GM12878 (cell line): ENCODE results near the gene SLC45A3. TPM values are rescaled to one million over a fixed set of nuclear protein-coding genes. Genes with fewer than 3 reads are reported as not detected.

Experiments used
- ATAC-seq: fragments of 200-7000 bp; cut with Tn5 transposase; 3 replicates; pipeline ENCODE4 v1.9.1; 2020; ENCODE audit warnings: mild to moderate bottlenecking, moderate library complexity
- BruUV-seq: library from RNA; stranded (reverse); fragments of 400-500 nt; replicated peaks from 2 replicates; lab custom pipeline; 2021; lab: Mats Ljungman, UMichigan
- CTCF ChIA-PET: fragments of 300-600 bp; sonication (Branson Sonifier 250); formaldehyde crosslinking; extraction: SDS; loops from one replicate; lab custom pipeline; 2021; ENCODE audit warnings: inconsistent platforms; lab: Yijun Ruan, JAX
- POLR2A ChIA-PET: fragments of 350-600 bp; formaldehyde crosslinking; extraction: SDS; loops from one replicate; lab custom pipeline; 2021; ENCODE audit warnings: inconsistent platforms; lab: Charles Lee
- RAD21 ChIA-PET: fragments of 300-600 bp; sonication (Branson Sonifier 250); formaldehyde crosslinking; loops from one replicate; lab custom pipeline; 2023; ENCODE audit warnings: antibody characterized with exemption; ENCODE audit not compliant: unreplicated experiment; lab: Charles Lee
- SMC1A ChIA-PET: fragments of 300-600 bp; sonication (Branson Sonifier 250); formaldehyde crosslinking; loops from one replicate; lab custom pipeline; 2023; ENCODE audit not compliant: unreplicated experiment, uncharacterized antibody; lab: Charles Lee
- DNase-seq: peaks from one replicate; pipeline ENCODE4 v3.0.0-alpha.2; 2011; ENCODE audit warnings: low read depth, low spot score
- FAIRE-seq: peaks from 3 replicates; lab custom pipeline; 2011; peaks lifted over from hg19 to GRCh38; lab: Jason Lieb, UNC
- H2AFZ ChIP-seq: 2 replicates; pipeline ENCODE4 v1.6.0; 2011; ENCODE audit warnings: low read depth, low read length, control low read depth; ENCODE audit not compliant: control insufficient read depth
- H3K27ac ChIP-seq: 2 replicates; pipeline ENCODE4 v1.5.1; 2011; ENCODE audit warnings: control low read depth; ENCODE audit not compliant: control insufficient read depth, insufficient read depth
- H3K27me3 ChIP-seq, 2 experiments: replicated peaks in 1 of 2; 2 replicates each; pipeline versions ENCODE4 v1.6.0 to v1.6.1; 2011; ENCODE audit warnings: low read length in 1 of 2; ENCODE audit not compliant: control insufficient read depth in 2 of 2, insufficient read depth in 2 of 2
- H3K36me3 ChIP-seq, 2 experiments: 2 replicates each; pipeline ENCODE4 v1.5.1; 2011; ENCODE audit warnings: low read length in 1 of 2; ENCODE audit not compliant: control insufficient read depth in 2 of 2, insufficient read depth in 2 of 2
- H3K4me1 ChIP-seq: 2 replicates; pipeline ENCODE4 v1.6.1; 2011; ENCODE audit warnings: mild to moderate bottlenecking, low read length, moderate library complexity, mixed read lengths; ENCODE audit not compliant: control insufficient read depth, insufficient read depth
- H3K4me2 ChIP-seq: 2 replicates; pipeline ENCODE4 v1.6.0; 2011; ENCODE audit warnings: control low read depth; ENCODE audit not compliant: control insufficient read depth, insufficient read depth
- H3K4me3 ChIP-seq: fragments of 200-600 bp; sonication (generic); 2 replicates; pipeline ENCODE4 v1.5.1; 2016
- H3K79me2 ChIP-seq: 2 replicates; pipeline ENCODE4 v1.6.0; 2011; ENCODE audit warnings: low read length; ENCODE audit not compliant: control insufficient read depth, insufficient read depth
- H3K9ac ChIP-seq: 2 replicates; pipeline ENCODE4 v1.8.0; 2011; ENCODE audit warnings: low read length, control low read depth, mixed read lengths; ENCODE audit not compliant: control insufficient read depth, insufficient read depth
- H3K9me3 ChIP-seq: replicated peaks from 3 replicates; pipeline ENCODE4 v1.5.1; 2011; ENCODE audit warnings: mild to moderate bottlenecking, low read length; ENCODE audit not compliant: control insufficient read depth, insufficient read depth
- H4K20me1 ChIP-seq: 2 replicates; pipeline ENCODE4 v1.6.0; 2011; ENCODE audit not compliant: control insufficient read depth, insufficient read depth
- BACH1 ChIP-seq: fragments of 450-650 bp; IDR thresholded peaks from 2 replicates; pipeline ENCODE4 v1.6.1; 2017; ENCODE audit warnings: mild to moderate bottlenecking, borderline replicate concordance
- ETV6 ChIP-seq, 2 experiments: fragments of 450-650 bp in 1 of 2; IDR thresholded peaks in 1 of 2; conservative IDR thresholded peaks in 1 of 2; 2 replicates each; pipeline ENCODE4 v1.6.1; 2014; ENCODE audit warnings: antibody characterized with exemption in 1 of 2, borderline replicate concordance in 1 of 2, low read depth in 1 of 2, mild to moderate bottlenecking in 1 of 2, moderate library complexity in 1 of 2
- HDGF ChIP-seq: fragments of 450-650 bp; IDR thresholded peaks from 2 replicates; pipeline ENCODE4 v1.6.1; 2016; ENCODE audit warnings: antibody characterized with exemption
- IKZF1 ChIP-seq: fragments of 450-650 bp; conservative IDR thresholded peaks from 2 replicates; pipeline ENCODE4 v1.6.1; 2017; ENCODE audit warnings: antibody characterized with exemption, mild to moderate bottlenecking
- LARP7 ChIP-seq: fragments of 450-650 bp; IDR thresholded peaks from 2 replicates; pipeline ENCODE4 v1.6.1; 2017; ENCODE audit warnings: mild to moderate bottlenecking
- NR2F1 ChIP-seq: fragments of 450-650 bp; conservative IDR thresholded peaks from 2 replicates; pipeline ENCODE4 v1.6.1; 2017; ENCODE audit warnings: mild to moderate bottlenecking
- RELA ChIP-seq: fragments of 450-650 bp; IDR thresholded peaks from 2 replicates; pipeline ENCODE4 v1.8.0; 2014; ENCODE audit warnings: borderline replicate concordance; ENCODE audit not compliant: partially characterized antibody
- WGBS: methylation state at CpG from one replicate; pipeline ENCODE4 v1.1.6; 2016; ENCODE audit warnings: low lambda C conversion rate; ENCODE audit not compliant: insufficient replicate concordance, insufficient coverage; ENCODE audit errors: missing lambda C conversion rate; 5-methylcytosine and 5-hydroxymethylcytosine counted together
- in situ Hi-C: fragments of 300-500 bp; cut with MboI; formaldehyde crosslinking; loops from 9 replicates; pipeline ENCODE4 v1.14.3; 2018; ENCODE audit warnings: mixed read lengths
- intact Hi-C: fragments of 100-400 bp; cut with micrococcal nuclease; formaldehyde crosslinking; loops from one replicate; pipeline ENCODE4 v1.14.2; 2022; ENCODE audit not compliant: unreplicated experiment
- polyA plus RNA-seq, 11 experiments: library from polyadenylated mRNA; depleted of rRNA in 4 of 11; unstranded in 6 of 11; stranded (reverse) in 5 of 11; fragments of >200 nt; fragmentation: Nextera tagmentation in 4 of 11; fragmentation: Illumina TruSeq in 1 of 11; extraction: Ambion mirVana in 4 of 11; extraction: Trizol in 1 of 11; gene quantifications; 1 replicate in 1 of 11; 2 replicates in 10 of 11; pipeline versions ENCODE4 v1.2.1 to v1.2.3, GENCODE V29; 2011 to 2016; ENCODE audit warnings: inconsistent platforms in 2 of 11, missing spikeins in 2 of 11, low read depth in 1 of 11
- total RNA-seq, 4 experiments: library from RNA; depleted of rRNA in 3 of 4; stranded (reverse); fragments of >200 nt in 3 of 4; fragmentation: Illumina TruSeq in 1 of 4; extraction: Trizol in 1 of 4; gene quantifications; 2 replicates each; pipeline versions ENCODE4 v1.2.1 to v1.2.3, GENCODE V29; 2013 to 2021

SLC45A3 gene
- total and polyA plus RNA-seq, 10 of the 15 experiments (the other 5 are each of a cell fraction or from before 2014, with no cell fraction given): 0.26 to 10.3 (median 4.1) TPM

- no peak overlapping the region for H2AFZ ChIP-seq
- DNase-seq: no peak
- POLR2A ChIA-PET: interaction anchor here (0.7 to 7.8 kb wide), 4 partner anchors 47 to 110 kb away, joined by 3 to 89 read pairs (median 3); no protein-coding TSS in a partner anchor
- ATAC-seq: no peak
- H3K36me3 ChIP-seq: 0 out of 4 replicates have a peak, but pooled peaks cover 0 to under 1% of the 10 kb centered on the region in 2 experiments
- WGBS: 87% methylated on average over 19 of the region's 19 CpGs
- SMC1A ChIA-PET: interaction anchor here (1.4 to 26.7 kb wide), 4 partner anchors 15 to 313 kb away, joined by 4 to 1008 read pairs (median 52); partner anchors contain the start of gene SLC45A3
- no peak overlapping the region for H3K9ac ChIP-seq
- no peaks in the 10 kb centered on the region for H3K27me3 ChIP-seq
- no peak overlapping the region for H3K4me2 ChIP-seq
- CTCF ChIA-PET: interaction anchor here (1.0 to 31.9 kb wide), 5 partner anchors 14 to 313 kb away, joined by 4 to 1339 read pairs (median 6); partner anchors contain the start of gene SLC45A3
- peaks cover 45% of the 10 kb centered on the region for H3K4me1 ChIP-seq
- no TSS peak for BruUV-seq
- H3K79me2 ChIP-seq: peaks cover 5% of the 10 kb centered on the region
- intact Hi-C loops: no loop called here
- H3K9me3 ChIP-seq: no peaks in the 10 kb centered on the region
- no peak overlapping the region for H3K27ac ChIP-seq
- FAIRE-seq: no peak
- in situ Hi-C loops: loop anchor here (5.0 kb wide), 1 partner anchor 43 kb away; no protein-coding TSS in a partner anchor
- RAD21 ChIA-PET: interaction anchor here (11.4 kb wide), 1 partner anchor 47 kb away, joined by 194 read pairs; no protein-coding TSS in a partner anchor
- H4K20me1 ChIP-seq: no peaks in the 10 kb centered on the region
- no peak overlapping the region for H3K4me3 ChIP-seq
- TF ChIP-seq LARP7 (0 out of 2 replicates have a peak, but pooled peaks have one; percentile 28), NR2F1 (0 out of 2 replicates have a peak, but pooled peaks have one; percentile 38), HDGF (no peak), IKZF1 (0 out of 2 replicates have a peak, but pooled peaks have one; percentile 8), BACH1 (no peak), ETV6 (conservative IDR thresholded peaks at IDR 0.05 in 1 of 2, IDR thresholded peaks at IDR 0.05 in 1 of 2; ENCODE audit: borderline replicate concordance in 1 of 2, low read depth in 1 of 2) (0 out of 4 replicates have a peak, but pooled peaks of 1 of the 2 experiments have one; percentile 4), RELA (no peak)
Observed at GRCh38 chr1:205664399-205665017, 15.8 kb downstream of the SLC45A3 start.
